Measurements from ENCODE around the gene CLEC2B.
"Not testable (repeated sequence)": the region's sequence is repeated elsewhere in the genome, so short reads cannot be mapped to it uniquely, and the experiment has no call there.

The CLEC2B gene

DNA sequence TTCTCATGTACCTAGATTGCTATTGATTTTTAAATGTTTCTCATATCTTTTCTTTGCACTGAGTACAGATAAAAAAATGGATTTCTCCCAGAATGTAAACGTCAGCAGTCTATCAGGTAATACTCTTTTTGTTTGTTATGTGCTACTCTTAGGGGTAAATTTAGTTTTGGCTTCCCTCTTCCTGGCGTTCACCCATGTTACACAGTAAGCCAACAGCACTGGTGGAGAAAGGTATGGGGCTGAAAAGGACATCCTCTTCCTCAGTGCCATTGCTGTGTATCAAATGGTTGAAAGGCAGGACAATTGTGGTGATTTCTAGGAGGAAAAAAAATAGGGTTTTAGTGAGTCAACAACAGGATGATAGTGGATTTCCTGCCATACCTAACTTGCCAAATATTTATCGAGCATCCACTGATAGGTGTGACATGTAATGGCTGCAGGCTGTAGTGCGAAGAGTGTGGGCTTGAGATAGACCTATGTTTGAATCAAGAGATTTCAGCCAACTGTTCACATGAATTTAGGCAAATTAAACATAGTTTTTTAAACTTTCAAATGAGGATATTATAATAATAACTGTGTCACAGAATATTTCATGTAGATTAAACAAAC lies 19.6 kb upstream of the CLEC2B start:
- TF ChIP-seq, protein P1, sequence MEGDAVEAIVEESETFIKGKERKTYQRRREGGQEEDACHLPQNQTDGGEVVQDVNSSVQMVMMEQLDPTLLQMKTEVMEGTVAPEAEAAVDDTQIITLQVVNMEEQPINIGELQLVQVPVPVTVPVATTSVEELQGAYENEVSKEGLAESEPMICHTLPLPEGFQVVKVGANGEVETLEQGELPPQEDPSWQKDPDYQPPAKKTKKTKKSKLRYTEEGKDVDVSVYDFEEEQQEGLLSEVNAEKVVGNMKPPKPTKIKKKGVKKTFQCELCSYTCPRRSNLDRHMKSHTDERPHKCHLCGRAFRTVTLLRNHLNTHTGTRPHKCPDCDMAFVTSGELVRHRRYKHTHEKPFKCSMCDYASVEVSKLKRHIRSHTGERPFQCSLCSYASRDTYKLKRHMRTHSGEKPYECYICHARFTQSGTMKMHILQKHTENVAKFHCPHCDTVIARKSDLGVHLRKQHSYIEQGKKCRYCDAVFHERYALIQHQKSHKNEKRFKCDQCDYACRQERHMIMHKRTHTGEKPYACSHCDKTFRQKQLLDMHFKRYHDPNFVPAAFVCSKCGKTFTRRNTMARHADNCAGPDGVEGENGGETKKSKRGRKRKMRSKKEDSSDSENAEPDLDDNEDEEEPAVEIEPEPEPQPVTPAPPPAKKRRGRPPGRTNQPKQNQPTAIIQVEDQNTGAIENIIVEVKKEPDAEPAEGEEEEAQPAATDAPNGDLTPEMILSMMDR (IDR thresholded peaks at IDR 0.05; ENCODE audit: insufficient read depth, low read depth, low read length, missing control alignments), result no peak
- H3K4me3 ChIP-seq (ENCODE audit: low read length), result no peak overlapping the region
- DNase-seq (ENCODE audit: low read depth), result peak; percentile 23

DNA sequence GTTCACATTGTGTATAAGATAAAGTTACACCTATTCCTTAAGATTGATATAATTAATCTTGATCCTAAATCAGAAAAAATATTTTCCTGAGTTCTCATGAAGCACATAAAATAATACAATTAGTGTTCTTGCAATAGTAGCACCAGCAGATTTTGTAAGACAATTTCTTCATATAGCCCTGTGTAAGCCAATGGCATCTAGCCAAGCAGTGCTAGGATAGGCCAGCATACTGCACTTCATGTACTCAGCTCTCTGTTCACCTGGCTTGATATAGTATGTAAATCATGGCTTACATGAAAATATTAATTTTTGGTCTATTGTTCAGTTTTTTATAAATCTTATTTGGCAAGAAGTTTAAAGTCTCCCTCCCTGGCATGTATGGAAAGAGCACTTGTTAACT lies 14.0 kb upstream of the CLEC2B start:
- no peak overlapping the region for H3K4me3 ChIP-seq (ENCODE audit: low read length)
- TF ChIP-seq, protein P1 (IDR thresholded peaks at IDR 0.05; ENCODE audit: insufficient read depth, low read depth, low read length, missing control alignments), result no peak
- peak; percentile 77 for DNase-seq (ENCODE audit: low read depth)

DNA sequence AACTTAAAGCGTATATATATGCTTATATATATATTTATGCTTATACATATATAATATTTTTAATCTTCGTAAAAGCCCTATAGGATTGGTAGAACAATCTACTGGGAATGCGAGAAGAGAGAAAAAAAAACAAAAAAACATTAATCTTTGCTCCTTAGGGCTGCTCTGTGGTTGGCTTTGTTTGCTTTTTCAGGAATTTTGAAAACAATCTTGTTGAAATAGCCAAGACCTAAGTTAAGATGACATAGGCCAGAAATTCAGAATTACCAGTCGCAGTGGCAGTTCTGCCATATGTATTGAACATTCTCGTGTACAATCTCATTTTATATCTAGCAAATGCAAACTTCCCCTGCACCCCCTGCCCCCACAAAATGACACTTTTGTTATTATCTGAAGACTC lies 12.8 kb upstream of the CLEC2B start:
- DNase-seq (ENCODE audit: low read depth), result no peak
- TF ChIP-seq, protein P1 (IDR thresholded peaks at IDR 0.05; ENCODE audit: insufficient read depth, low read depth, low read length, missing control alignments), result no peak
- H3K4me3 ChIP-seq (ENCODE audit: low read length), result no peak overlapping the region

DNA sequence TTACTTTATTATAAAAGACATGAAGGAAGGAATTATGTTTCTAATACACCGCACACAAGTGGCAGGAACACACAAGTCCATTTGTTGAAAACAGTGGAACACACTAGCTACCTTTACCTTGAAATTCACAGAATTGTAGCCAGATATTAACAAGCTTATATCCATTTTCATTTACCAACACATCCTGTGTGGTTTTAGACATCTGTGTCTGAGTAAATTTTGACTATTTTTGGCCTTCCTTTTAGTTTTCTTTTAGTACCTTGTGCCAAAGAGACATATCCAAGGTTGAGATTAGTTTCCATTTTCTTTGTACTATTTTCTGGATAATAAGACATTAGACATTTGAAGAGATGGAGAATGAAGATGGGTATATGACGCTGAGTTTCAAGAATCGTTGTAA lies 12.1 kb upstream of the CLEC2B start, which contains the start of gene KLRF2:
KLRF2 (plus strand) TSS at position 244 of the 400 bp plus-strand sequence; CDS start at position 351, 107 bp downstream.
- no peak for DNase-seq (ENCODE audit: low read depth)
- TF ChIP-seq, protein P1 (IDR thresholded peaks at IDR 0.05; ENCODE audit: insufficient read depth, low read depth, low read length, missing control alignments), result no peak
- no peak within 1 kb of the TSS for H3K4me3 ChIP-seq (ENCODE audit: low read length)

DNA sequence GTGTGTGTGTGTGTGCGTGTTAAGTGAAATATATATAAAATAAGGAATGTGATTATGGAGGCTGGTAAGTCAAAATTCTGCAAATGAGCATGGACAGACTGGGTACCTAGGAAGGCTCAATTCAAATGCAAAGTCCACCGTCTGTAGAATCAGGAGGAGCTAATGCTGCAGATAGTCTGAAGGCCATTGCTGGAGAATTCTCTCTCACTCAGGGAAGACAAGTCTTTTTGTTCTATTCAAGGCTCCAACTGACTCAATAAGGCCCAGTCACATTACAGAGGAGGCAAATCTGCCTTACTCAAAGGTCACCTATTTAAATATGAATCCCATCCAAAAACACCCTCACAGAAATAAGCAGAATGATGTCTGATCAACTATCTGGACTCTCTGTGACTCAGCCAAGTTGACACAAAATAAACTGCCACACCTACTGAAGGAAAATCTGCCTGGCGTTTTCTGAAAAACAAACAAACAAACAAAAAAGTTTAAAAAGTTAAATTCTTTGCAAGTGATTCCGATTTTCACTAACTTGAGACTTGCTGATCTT lies 11.5 kb upstream of the CLEC2B start:
- TF ChIP-seq, protein P1 (IDR thresholded peaks at IDR 0.05; ENCODE audit: insufficient read depth, low read depth, low read length, missing control alignments), result no peak
- H3K4me3 ChIP-seq (ENCODE audit: low read length), result no peak overlapping the region
- DNase-seq (ENCODE audit: low read depth), result peak; percentile 30

DNA sequence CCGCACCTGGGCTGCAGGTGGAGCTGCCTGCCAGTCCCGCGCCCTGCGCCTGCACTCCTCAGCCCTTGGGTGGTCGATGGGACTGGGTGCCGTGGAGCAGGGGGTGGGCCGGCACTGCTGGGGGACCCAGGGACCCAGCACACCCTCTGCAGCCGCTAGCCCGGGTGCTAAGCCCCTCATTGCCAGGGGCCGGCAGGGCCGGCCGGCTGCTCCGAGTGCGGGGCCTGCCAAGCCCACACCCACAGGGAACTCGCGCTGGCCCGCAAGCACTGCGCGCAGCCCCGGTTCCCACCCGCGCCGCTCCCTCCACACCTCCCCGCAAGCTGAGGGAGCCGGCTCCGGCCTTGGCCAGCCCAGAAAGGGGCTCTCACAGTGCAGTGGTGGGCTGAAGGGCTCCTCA lies 7.0 kb upstream of the CLEC2B start:
- H3K4me3 ChIP-seq (ENCODE audit: low read length); DNase-seq (ENCODE audit: low read depth): not testable (repeated sequence)

DNA sequence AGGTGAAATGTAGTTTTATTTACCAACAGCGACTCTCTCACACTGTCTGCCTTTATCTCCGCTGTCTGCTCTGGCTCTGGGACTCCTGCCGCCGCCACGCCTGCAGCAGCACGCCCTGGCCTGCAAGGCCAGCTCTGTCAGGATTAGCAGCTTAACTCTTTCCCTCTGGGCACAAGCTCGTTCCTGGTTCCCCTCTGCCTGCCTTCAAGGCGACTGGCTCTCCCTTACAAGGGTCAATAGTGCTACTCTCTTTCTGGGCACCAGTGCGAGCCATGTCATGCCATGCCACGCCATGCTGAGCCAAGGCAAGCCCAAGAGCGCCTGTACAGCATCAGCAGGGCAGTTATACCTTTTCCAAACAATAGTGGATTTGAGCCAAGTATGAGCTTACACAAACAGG lies 3.6 kb upstream of the CLEC2B start:
- TF ChIP-seq, protein P1 (IDR thresholded peaks at IDR 0.05; ENCODE audit: insufficient read depth, low read depth, low read length, missing control alignments), result no peak
- no peak overlapping the region for H3K4me3 ChIP-seq (ENCODE audit: low read length)
- peak; percentile 89 for DNase-seq (ENCODE audit: low read depth)

Measured in epithelial cell of esophagus (primary cell).